Mucosa of descending colon (tissue), 3 donors: ENCODE measurements around the gene ARNT2. TPM values are rescaled to one million over a fixed set of nuclear protein-coding genes. Genes with fewer than 3 reads are reported as not detected.

ENCODE experiments used
- ATAC-seq: fragments of 200-7000 bp; cut with Tn5 transposase; one replicate; pipeline ENCODE4 v1.9.1; 2020; ENCODE audit warnings: mild to moderate bottlenecking, moderate library complexity
- DNase-seq, 3 donors: peaks; one replicate each; pipeline ENCODE4 v3.0.0-alpha.2; 2020
- H3K36me3 ChIP-seq: fragments of 200-600 bp; one replicate; pipeline ENCODE4 v1.8.0; 2021; ENCODE audit warnings: low read depth, mild to moderate bottlenecking
- H3K4me1 ChIP-seq: fragments of 200-600 bp; one replicate; pipeline ENCODE4 v1.8.0; 2021; ENCODE audit warnings: low read depth, mild to moderate bottlenecking
- H3K4me3 ChIP-seq: fragments of 200-600 bp; one replicate; pipeline ENCODE4 v1.8.0; 2021; ENCODE audit warnings: mild to moderate bottlenecking
- H3K9me3 ChIP-seq: fragments of 200-600 bp; one replicate; pipeline ENCODE4 v1.8.0; 2021; ENCODE audit warnings: mild to moderate bottlenecking
- intact Hi-C, 2 donors: fragments of 100-400 bp; cut with DNase I in 1 of 2; cut with micrococcal nuclease in 1 of 2; formaldehyde crosslinking; loops; one replicate each; pipeline versions ENCODE4 v1.11.0 to v1.11.1; 2022; cut with DNase I, micrococcal nuclease
- total RNA-seq, 3 donors: library from RNA; stranded (reverse); fragmentation: NEBNext Ultra II Directional in 2 of 3; extraction: Animal tissue kit (Norgen Biotek cat#: 25700) in 2 of 3; gene quantifications; one replicate each; pipeline versions ENCODE4 v1.2.1 to v1.2.4, GENCODE V29; 2021 to 2023
- TF ChIP-seq, protein P1 (sequence below): fragments of 200-600 bp; IDR thresholded peaks from one replicate; pipeline ENCODE4 v1.8.0; 2022; ENCODE audit warnings: antibody characterized with exemption, mild to moderate bottlenecking
- donor health status: DM: no; HTN: no; CAD: no; lungs with moderate emphysema.
- donor health status: DM: no; HTN: no; CAD: no.
- donor health status: DM: no; HTN: yes; CAD: no.

ARNT2 gene
- total RNA-seq, 3 donors from 2014 or later, result 2.8 to 11.1 (median 3.2) TPM

DNA sequence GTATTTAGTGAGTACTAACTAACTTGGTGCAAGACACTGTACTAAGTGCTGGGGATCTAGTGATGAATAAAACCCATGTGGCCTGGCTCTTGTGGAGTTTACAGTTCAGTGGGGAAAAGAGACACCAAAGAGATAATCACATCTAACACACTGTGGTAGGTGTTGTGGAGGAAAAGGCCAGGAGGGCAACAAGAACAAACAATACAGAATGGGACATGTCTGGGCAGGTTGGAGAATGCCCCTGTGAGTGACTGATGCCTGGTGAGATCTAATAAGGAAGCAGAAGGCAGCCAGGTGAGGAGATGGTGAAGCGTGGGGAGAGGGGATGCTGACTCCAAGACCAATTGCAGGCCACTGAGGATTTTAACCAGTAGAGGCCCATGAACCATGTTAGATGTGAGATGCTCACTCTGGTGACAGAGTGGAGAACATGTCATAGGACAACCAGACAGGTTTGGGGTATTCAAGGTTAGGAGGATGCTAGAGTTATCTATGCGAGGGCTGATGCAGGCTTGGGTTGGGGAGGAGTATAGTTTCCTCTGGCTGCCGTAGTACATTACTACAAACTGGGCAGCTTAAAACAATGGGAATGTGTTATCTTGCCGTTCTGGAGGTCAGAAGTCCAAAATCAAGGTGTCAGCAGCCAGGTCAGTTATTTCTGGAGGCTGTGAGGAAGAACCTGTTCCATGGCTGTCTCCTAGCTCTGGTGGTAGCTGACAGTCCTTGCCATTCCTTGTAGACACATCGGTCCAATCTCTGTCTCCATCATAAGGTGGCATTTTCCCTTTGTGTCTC is 81.4 kb downstream of the ARNT2 start:
- TF ChIP-seq, protein P1, sequence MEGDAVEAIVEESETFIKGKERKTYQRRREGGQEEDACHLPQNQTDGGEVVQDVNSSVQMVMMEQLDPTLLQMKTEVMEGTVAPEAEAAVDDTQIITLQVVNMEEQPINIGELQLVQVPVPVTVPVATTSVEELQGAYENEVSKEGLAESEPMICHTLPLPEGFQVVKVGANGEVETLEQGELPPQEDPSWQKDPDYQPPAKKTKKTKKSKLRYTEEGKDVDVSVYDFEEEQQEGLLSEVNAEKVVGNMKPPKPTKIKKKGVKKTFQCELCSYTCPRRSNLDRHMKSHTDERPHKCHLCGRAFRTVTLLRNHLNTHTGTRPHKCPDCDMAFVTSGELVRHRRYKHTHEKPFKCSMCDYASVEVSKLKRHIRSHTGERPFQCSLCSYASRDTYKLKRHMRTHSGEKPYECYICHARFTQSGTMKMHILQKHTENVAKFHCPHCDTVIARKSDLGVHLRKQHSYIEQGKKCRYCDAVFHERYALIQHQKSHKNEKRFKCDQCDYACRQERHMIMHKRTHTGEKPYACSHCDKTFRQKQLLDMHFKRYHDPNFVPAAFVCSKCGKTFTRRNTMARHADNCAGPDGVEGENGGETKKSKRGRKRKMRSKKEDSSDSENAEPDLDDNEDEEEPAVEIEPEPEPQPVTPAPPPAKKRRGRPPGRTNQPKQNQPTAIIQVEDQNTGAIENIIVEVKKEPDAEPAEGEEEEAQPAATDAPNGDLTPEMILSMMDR, result no peak
- ATAC-seq, result no peak
- intact Hi-C loops, result no loop called here
- Histone ChIP-seq H3K4me3 (no peak overlapping the region), H3K36me3 (no peaks in the 10 kb centered on the region), H3K9me3 (no peaks in the 10 kb centered on the region), H3K4me1 (no peaks in the 10 kb centered on the region)
- no peak for DNase-seq

GRCh38 chr15:80487839-80488390 is 83.7 kb downstream of the ARNT2 start:
- ATAC-seq, result no peak
- H3K4me1 ChIP-seq, result no peaks in the 10 kb centered on the region
- intact Hi-C loops, result no loop called here
- TF ChIP-seq, protein P1, result no peak
- no peak for DNase-seq
- no peaks in the 10 kb centered on the region for H3K9me3 ChIP-seq
- H3K36me3 ChIP-seq, result no peaks in the 10 kb centered on the region
- no peak overlapping the region for H3K4me3 ChIP-seq

GRCh38 chr15:80489030-80489594 is 84.9 kb downstream of the ARNT2 start:
- intact Hi-C loops, result no loop called here
- DNase-seq, result no peak
- no peak for ATAC-seq
- Histone ChIP-seq H3K4me1 (no peaks in the 10 kb centered on the region), H3K36me3 (no peaks in the 10 kb centered on the region), H3K4me3 (no peak overlapping the region), H3K9me3 (no peaks in the 10 kb centered on the region)
- TF ChIP-seq, protein P1, result no peak

- TF ChIP-seq, protein P1, result no peak
- Histone ChIP-seq H3K9me3 (no peaks in the 10 kb centered on the region), H3K4me3 (no peak overlapping the region), H3K36me3 (no peaks in the 10 kb centered on the region), H3K4me1 (no peaks in the 10 kb centered on the region)
- no peak for ATAC-seq
- no peak for DNase-seq
- intact Hi-C loops, result no loop called here
Observed at GRCh38 chr15:80490431-80490990, 86.3 kb downstream of the ARNT2 start.

- intact Hi-C loops, result no loop called here
- TF ChIP-seq, protein P1, result no peak
- no peak overlapping the region for H3K4me3 ChIP-seq
Observed at GRCh38 chr15:80491163-80491847, 87.1 kb downstream of the ARNT2 start.

More at GRCh38 chr15:80491163-80491847, 87.1 kb downstream of the ARNT2 start:
- H3K36me3 ChIP-seq, result no peaks in the 10 kb centered on the region
- H3K4me1 ChIP-seq, result no peaks in the 10 kb centered on the region
- DNase-seq (no peak), ATAC-seq (no peak)
- no peaks in the 10 kb centered on the region for H3K9me3 ChIP-seq
